CD4-positive, alpha-beta T cell (primary cell): ENCODE measurements around the gene SOX15. TPM values are rescaled to one million over a fixed set of nuclear protein-coding genes. Genes with fewer than 3 reads are reported as not detected.
A peak's percentile ranks its signal among the peaks of the same experiment; 100 is the strongest.

Experiments used
- ATAC-seq: fragments of 200-7000 bp; cut with Tn5 transposase; one replicate; pipeline ENCODE4 v1.10.0; 2022; ENCODE audit warnings: mild to moderate bottlenecking; ENCODE audit not compliant: poor library complexity
- CTCF ChIA-PET: fragments of 350-600 bp; sonication (Branson Sonifier 250); formaldehyde crosslinking; loops from one replicate; lab custom pipeline; 2021; ENCODE audit warnings: antibody characterized with exemption, inconsistent platforms; lab: Charles Lee
- POLR2A ChIA-PET: fragments of 350-600 bp; sonication (Branson Sonifier 250); formaldehyde crosslinking; loops from one replicate; lab custom pipeline; 2021; ENCODE audit warnings: antibody characterized with exemption, inconsistent platforms; lab: Charles Lee
- DNase-seq, 14 experiments: peaks; one replicate each; pipeline ENCODE4 v3.0.0-alpha.2; 2013 to 2020; ENCODE audit warnings: mixed read lengths in 2 of 14
- H3K27ac ChIP-seq, 2 donors: one replicate each; pipeline versions ENCODE4 v1.5.1 to v1.7.0; 2013; ENCODE audit warnings: low read length in 2 of 2, low read depth in 1 of 2, mild to moderate bottlenecking in 1 of 2
- H3K27me3 ChIP-seq, 2 experiments: 1 replicate in 1 of 2; 2 replicates in 1 of 2; pipeline versions ENCODE4 v1.6.1 to v1.7.0; 2013; ENCODE audit warnings: low read length in 2 of 2, control low read depth in 1 of 2, mild to moderate bottlenecking in 1 of 2, moderate library complexity in 1 of 2; ENCODE audit not compliant: insufficient read depth in 2 of 2, control insufficient read depth in 1 of 2
- H3K36me3 ChIP-seq: one replicate; pipeline ENCODE4 v1.6.1; 2013; ENCODE audit warnings: low read length, control low read depth; ENCODE audit not compliant: insufficient read depth
- H3K4me1 ChIP-seq: one replicate; pipeline ENCODE4 v1.6.1; 2013; ENCODE audit warnings: low read length, control low read depth; ENCODE audit not compliant: insufficient read depth
- H3K4me3 ChIP-seq: one replicate; pipeline ENCODE4 v1.5.1; 2013; ENCODE audit warnings: mild to moderate bottlenecking, low read length, moderate library complexity
- H3K9me3 ChIP-seq, 2 experiments: 1 replicate in 1 of 2; 2 replicates in 1 of 2; pipeline versions ENCODE4 v1.6.1 to v1.7.0; 2013; ENCODE audit warnings: low read length in 2 of 2, mild to moderate bottlenecking in 2 of 2, control low read depth in 1 of 2, moderate library complexity in 1 of 2; ENCODE audit not compliant: control insufficient read depth in 1 of 2, insufficient read depth in 1 of 2
- H3K27ac Mint-ChIP-seq: one replicate; pipeline ENCODE4 v1.8.0; 2020; ENCODE audit warnings: mixed read lengths
- H3K27me3 Mint-ChIP-seq: one replicate; pipeline ENCODE4 v1.8.0; 2021; ENCODE audit warnings: mixed read lengths
- H3K36me3 Mint-ChIP-seq: one replicate; pipeline ENCODE4 v1.8.0; 2021; ENCODE audit warnings: low read depth, mixed read lengths
- H3K4me1 Mint-ChIP-seq: one replicate; pipeline ENCODE4 v1.8.0; 2021; ENCODE audit warnings: low read depth, mixed read lengths
- H3K4me3 Mint-ChIP-seq: one replicate; pipeline ENCODE4 v1.8.0; 2020; ENCODE audit warnings: mild to moderate bottlenecking, mixed read lengths
- H3K9me3 Mint-ChIP-seq: one replicate; pipeline ENCODE4 v1.8.0; 2020; ENCODE audit warnings: mixed read lengths
- CTCF ChIP-seq: fragments of 200-600 bp; IDR thresholded peaks from one replicate; pipeline ENCODE4 v1.8.0; 2022; ENCODE audit warnings: antibody characterized with exemption, mild to moderate bottlenecking
- intact Hi-C, 2 experiments: fragments of 100-400 bp; cut with DNase I in 1 of 2; cut with micrococcal nuclease in 1 of 2; formaldehyde crosslinking; loops; one replicate each; pipeline versions ENCODE4 v1.15.1 to v1.9.0; 2023 to 2025; cut with DNase I, micrococcal nuclease
- total RNA-seq, 174 experiments: library from RNA in 2 of 174; stranded (reverse) in 2 of 174; gene quantifications; one replicate each; pipeline ENCODE4 v1.2.3 and lab custom pipeline; 2021 to 2026

SOX15 gene
- total RNA-seq, 2 experiments from 2014 or later: 0.30 TPM; not detected in 1

GRCh38 chr17:7560172-7561027 lies 29.5 kb downstream of the SOX15 start:
- H3K27me3 Mint-ChIP-seq: no peaks in the 10 kb centered on the region
- DNase-seq (peak in 12 of 14 experiments; percentile 30 to 76 (median 49)), ATAC-seq (peak; percentile 20)
- ChIA-PET CTCF (interaction anchor here (0.7 to 2.9 kb wide), 30 partner anchors 8 to 323 kb away, joined by 3 to 48 read pairs (median 6); partner anchors contain the start of genes ACAP1, CD68, FXR2 and MPDU1), POLR2A (interaction anchor here (0.6 to 4.8 kb wide), 31 partner anchors 8 to 326 kb away, joined by 3 to 51 read pairs (median 5); partner anchors contain the start of genes ACAP1, DVL2, FXR2 and MPDU1)
- H3K4me1 Mint-ChIP-seq: peaks cover 44% of the 10 kb centered on the region
- no peaks in the 10 kb centered on the region for H3K9me3 Mint-ChIP-seq
- no peaks in the 10 kb centered on the region for H3K27me3 ChIP-seq
- intact Hi-C loops: loop anchor here (1.0 to 5.0 kb wide), 8 partner anchors 12 to 308 kb away; partner anchors contain the start of genes CTDNEP1 (in 1 of the 2), ELP5 (in 1 of the 2), POLR2A (in 1 of the 2) and TMEM102 (in 1 of the 2)
- peak overlapping the region; percentile 95 for H3K4me3 Mint-ChIP-seq
- peaks cover 29% of the 10 kb centered on the region for H3K36me3 ChIP-seq
- peaks cover 70% of the 10 kb centered on the region for H3K4me1 ChIP-seq
- H3K9me3 ChIP-seq: no peaks in the 10 kb centered on the region
- peaks cover 41% of the 10 kb centered on the region for H3K36me3 Mint-ChIP-seq
- H3K27ac ChIP-seq: peak overlapping the region; percentile 88 to 96
- peak overlapping the region; percentile 91 for H3K4me3 ChIP-seq
- TF ChIP-seq CTCF: no peak
- H3K27ac Mint-ChIP-seq: peak overlapping the region; percentile 93

- H3K4me3 Mint-ChIP-seq: peak overlapping the region; percentile 95
- intact Hi-C loops: loop anchor here (1.0 to 5.0 kb wide), 4 partner anchors 75 to 307 kb away; partner anchors contain the start of genes CTDNEP1 (in 1 of the 2), ELP5 (in 1 of the 2) and POLR2A (in 1 of the 2)
- no peak for TF ChIP-seq CTCF
- CTCF ChIA-PET: interaction anchor here (1.0 to 2.9 kb wide), 19 partner anchors 11 to 231 kb away, joined by 3 to 48 read pairs (median 10); partner anchors contain the start of genes ACAP1, CD68, FXR2 and MPDU1
- Histone ChIP-seq H3K36me3 (peaks cover 20% of the 10 kb centered on the region), H3K4me3 (peak overlapping the region; percentile 41), H3K9me3 (no peaks in the 10 kb centered on the region), H3K4me1 (peaks cover 78% of the 10 kb centered on the region), H3K27me3 (no peaks in the 10 kb centered on the region), H3K27ac (no peak overlapping the region)
- peaks cover 50% of the 10 kb centered on the region for H3K4me1 Mint-ChIP-seq
- no peak for DNase-seq
- H3K27ac Mint-ChIP-seq: peak overlapping the region; percentile 63
- H3K9me3 Mint-ChIP-seq: no peaks in the 10 kb centered on the region
- peaks cover 32% of the 10 kb centered on the region for H3K36me3 Mint-ChIP-seq
- no peaks in the 10 kb centered on the region for H3K27me3 Mint-ChIP-seq
- no peak for ATAC-seq
- POLR2A ChIA-PET: interaction anchor here (1.0 to 4.8 kb wide), 11 partner anchors 10 to 209 kb away, joined by 3 to 51 read pairs (median 6); partner anchors contain the start of genes MPDU1, TMEM256 and TNFSF12
Measured at GRCh38 chr17:7559320-7560171, 30.3 kb downstream of the SOX15 start.
